Activated CD4-positive, alpha-beta T cell treated with anti-CD3 and anti-CD28 coated beads for 24 hours (primary cell): Measurements from ENCODE around the gene SAMSN1.
"Not testable (repeated sequence)": the region's sequence is repeated elsewhere in the genome, so short reads cannot be mapped to it uniquely, and the experiment has no call there.

Experiments
- DNase-seq, 2 donors: peaks; one replicate each; pipeline ENCODE4 v3.0.0-alpha.2; 2020; ENCODE audit warnings: low read depth in 2 of 2

The SAMSN1 gene

GRCh38 chr21:14528815-14529214 is 17.3 kb downstream of the SAMSN1 start:
- DNase-seq = no peak

- no peak for DNase-seq
These were observed 18.1 kb downstream of the SAMSN1 start for GRCh38 chr21:14527696-14528652.

GRCh38 chr21:14526836-14527695 is 19.0 kb downstream of the SAMSN1 start:
- no peak for DNase-seq

GRCh38 chr21:14526199-14526598 is 19.9 kb downstream of the SAMSN1 start:
- DNase-seq = no peak

- peak; percentile 22 to 36 for DNase-seq
These were observed 22.9 kb downstream of the SAMSN1 start for GRCh38 chr21:14523234-14523633.

GRCh38 chr21:14522736-14523135 is 23.4 kb downstream of the SAMSN1 start:
- DNase-seq = no peak

- DNase-seq = no peak
These were observed 25.6 kb downstream of the SAMSN1 start for GRCh38 chr21:14520535-14520934.

GRCh38 chr21:14519000-14519399 is 27.1 kb downstream of the SAMSN1 start:
- DNase-seq = no peak

GRCh38 chr21:14513804-14514203 is 32.3 kb downstream of the SAMSN1 start:
- DNase-seq = no peak

- not testable (repeated sequence) for DNase-seq
These were observed 39.2 kb downstream of the SAMSN1 start for GRCh38 chr21:14506859-14507457.

GRCh38 chr21:14500873-14501272 is 45.2 kb downstream of the SAMSN1 start:
- no peak for DNase-seq

GRCh38 chr21:14499316-14499715 is 46.8 kb downstream of the SAMSN1 start:
- no peak for DNase-seq

- no peak for DNase-seq
These were observed 48.3 kb downstream of the SAMSN1 start for GRCh38 chr21:14497825-14498224.

- DNase-seq = no peak
These were observed 51.0 kb downstream of the SAMSN1 start for GRCh38 chr21:14495075-14495474.

GRCh38 chr21:14494181-14494580 is 51.9 kb downstream of the SAMSN1 start:
- DNase-seq = not testable (repeated sequence)

GRCh38 chr21:14493731-14494130 is 52.4 kb downstream of the SAMSN1 start:
- DNase-seq = no peak

GRCh38 chr21:14492931-14493330 is 53.2 kb downstream of the SAMSN1 start:
- no peak for DNase-seq

- no peak for DNase-seq
These were observed 54.8 kb downstream of the SAMSN1 start for GRCh38 chr21:14491269-14491681.

GRCh38 chr21:14488672-14489204 is 57.4 kb downstream of the SAMSN1 start:
- DNase-seq = no peak

- no peak for DNase-seq
These were observed 58.4 kb downstream of the SAMSN1 start for GRCh38 chr21:14487490-14488432.

- DNase-seq = no peak
These were observed 59.2 kb downstream of the SAMSN1 start for GRCh38 chr21:14486869-14487268.
